Activated naive CD4-positive, alpha-beta T cell treated with Interleukin-2 at 50 U/mL for 16 hours (primary cell): ENCODE measurements around the gene CCNYL1.

Experiments used
- DNase-seq: peaks from one replicate; pipeline ENCODE4 v3.0.0-alpha.2; 2020

The CCNYL1 gene

DNA sequence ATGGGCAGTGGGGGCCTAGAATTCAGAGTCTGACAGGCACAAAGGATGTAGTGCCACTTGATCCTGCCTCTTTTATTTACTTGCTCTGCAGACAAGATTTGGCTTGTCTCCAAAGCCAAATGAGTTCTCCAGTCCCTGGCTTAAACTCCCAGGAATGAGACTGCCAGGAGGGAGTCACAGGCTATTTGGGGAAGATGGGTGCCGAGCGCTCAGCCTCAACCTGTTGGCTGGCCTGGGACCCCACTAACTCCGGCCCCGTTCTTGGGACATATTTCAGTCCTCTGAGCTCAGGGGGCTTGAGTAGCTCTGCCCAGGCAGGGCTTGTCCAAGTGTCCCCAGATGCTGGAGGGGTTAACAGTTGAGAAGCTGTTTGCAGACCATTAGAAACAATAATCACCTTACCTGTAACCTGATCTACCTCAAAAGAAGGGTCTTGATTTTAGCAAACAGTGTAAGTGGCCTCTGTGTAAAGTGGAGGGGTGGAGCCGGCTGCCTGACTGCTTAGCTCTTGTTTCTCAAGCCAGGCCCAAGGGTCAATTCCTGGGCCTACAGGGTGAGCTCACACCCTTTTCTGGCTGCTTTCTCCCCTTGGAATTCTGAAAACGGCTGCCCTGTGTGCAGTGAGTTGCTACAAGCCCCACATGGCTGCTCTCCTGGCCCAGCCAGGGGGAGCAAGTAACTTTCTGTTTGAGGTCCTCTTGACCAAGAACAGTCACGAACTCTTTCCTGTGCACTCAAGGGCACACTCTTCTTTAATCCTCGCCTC, 85.3 kb downstream of the CCNYL1 start:
- DNase-seq = no peak

DNA sequence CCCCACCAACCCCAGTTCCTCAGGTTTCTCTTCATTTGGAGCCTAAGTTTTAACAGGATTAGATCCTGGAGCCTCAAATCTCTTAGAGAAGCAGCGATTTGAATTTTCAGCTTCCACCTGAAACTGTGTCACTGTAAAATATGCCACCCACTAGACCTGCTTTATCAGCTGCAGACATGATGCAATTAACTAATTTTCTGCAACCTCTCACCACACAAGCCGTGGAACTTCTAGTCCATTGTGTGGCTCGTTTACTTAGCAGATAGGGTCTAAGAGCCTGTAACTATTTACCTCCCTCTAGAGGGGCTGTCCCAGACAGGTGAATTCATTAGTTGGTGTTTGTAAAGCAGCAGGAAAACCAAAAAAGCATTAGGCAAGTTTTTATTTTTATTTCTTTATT, 89.8 kb downstream of the CCNYL1 start:
- no peak for DNase-seq

DNA sequence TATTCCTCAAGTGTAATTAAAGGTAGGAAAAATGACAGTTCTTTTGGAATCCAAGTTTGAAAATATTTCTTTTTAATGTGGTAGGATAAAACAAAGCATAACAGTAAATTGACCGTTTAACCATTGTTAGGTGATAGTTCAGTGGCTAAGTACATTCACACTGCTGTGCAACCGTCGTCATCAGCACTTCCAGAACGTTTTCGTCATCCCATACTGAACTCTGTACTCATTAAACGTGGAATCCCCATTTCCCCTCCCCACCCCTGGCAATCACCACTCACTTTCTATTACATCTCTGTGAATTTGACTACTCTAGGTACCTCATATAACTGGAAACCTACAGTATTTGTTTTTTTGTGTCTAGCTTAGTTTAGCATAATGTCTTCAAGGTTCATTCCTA, 91.2 kb downstream of the CCNYL1 start:
- no peak for DNase-seq
